ENCODE results near the gene ACACB.
A peak's percentile ranks its signal among the peaks of the same experiment; 100 is the strongest.

ACACB gene

DNA sequence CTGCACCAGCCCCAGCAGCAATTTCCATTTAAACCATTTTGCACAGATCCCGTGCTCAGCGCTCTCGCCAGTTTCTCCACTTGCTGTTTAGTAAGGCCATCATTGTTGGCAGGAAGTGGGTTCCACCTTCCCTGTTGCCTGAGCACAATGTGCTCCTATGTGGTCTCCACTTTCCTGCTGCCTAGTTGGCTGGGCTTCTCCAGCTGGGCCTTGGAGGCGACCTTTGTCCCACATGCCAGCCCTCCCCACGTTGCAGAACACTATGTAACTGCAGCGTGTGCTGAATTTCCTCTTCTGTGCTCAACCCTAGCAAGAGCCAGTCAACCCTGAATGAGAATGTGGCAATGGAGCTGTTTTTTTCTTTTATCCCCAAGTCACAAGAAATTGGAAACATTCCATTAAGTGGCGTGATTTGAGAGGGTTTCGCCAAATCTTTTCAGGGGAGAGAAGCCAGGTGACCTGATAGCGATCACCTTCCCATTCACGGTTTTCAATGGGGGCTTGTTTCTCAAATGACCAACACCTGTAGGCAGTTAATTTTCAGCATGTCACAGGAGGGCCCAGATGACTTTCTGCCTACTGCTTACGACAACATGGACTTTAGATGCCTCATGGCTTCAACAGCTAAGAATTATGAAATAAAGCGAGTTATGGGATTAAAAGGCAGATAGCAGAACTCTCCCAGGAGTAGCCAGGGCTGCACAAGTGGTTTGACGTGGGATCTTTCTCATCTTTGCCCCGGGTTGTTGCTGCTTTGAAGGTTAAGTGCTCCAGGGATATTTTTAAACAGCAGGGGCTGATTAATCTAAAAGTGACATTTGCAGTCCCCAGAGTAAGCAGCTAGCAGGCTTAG lies at the start of gene ACACB:
ACACB (plus strand) TSS at position 830 of the 853 bp plus-strand sequence. CDS start 22,819 bp downstream, outside the sequence.
- peak; percentile 60 for DNase-seq (ENCODE audit: low spot score)

DNA sequence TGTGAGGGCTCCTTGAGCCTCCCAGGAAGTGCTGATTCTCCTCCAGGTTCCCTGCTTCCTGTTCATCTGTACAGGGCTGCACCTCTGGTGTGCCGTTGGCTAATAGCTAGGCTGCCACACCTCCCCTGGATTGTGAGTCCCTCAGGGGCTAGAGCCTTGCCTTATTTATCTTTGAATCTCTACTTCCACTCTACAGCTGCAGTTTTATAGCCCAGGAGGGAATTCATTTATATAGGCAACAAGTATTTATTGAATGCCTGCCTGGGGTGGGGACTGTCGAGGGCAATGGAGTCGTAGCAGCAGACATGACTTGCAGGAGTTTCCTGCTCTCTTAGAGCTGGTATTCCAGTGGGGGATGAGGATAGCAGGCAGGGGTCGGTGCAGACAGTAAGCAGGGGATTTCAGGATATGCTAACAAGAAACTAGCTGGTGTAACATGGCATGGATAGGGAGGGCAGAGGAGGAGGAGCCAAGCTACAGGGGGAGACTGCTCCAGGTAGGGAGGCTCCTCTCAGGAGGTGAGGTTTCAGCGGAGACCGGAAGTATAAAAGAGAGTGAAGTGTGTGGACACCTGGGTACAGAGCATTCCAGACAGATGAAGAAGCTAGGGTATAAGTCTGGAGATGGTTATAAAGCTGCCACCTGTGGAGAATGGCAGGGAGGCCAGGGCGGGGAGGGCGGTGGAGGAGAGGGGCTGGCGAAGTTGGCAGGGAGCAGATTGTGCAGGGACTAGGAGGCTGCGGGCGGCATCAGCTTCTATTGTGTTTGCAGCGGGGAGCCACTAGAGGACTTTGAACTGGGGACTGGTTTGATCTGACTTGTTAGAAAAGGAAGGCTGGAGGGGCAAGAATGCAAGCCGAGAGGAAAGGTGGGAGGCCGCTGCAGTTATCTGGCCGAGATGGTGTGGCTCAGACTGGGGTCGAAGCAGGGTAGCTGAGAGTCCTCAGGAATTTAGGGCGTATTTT lies 46.8 kb upstream of the ACACB start:
- peak; percentile 47 for DNase-seq (ENCODE audit: low spot score)

DNA sequence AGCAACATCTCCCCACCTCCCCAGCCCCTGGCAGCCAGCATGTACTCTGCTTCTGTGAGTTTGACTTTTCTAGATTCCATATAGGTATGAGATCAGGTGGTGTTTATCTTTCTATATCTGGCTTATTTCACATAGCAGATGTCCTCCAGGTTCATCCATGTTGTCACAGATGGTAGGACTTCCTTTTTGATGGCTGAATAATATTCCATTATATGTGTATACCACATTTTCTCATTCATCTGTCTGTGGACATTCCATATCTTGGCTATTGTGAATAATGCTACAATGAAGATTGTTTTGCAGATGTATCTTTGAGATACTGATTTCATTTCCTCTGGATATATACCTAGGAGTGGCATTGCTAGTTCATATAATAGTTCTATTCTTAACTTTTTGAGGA lies 41.5 kb upstream of the ACACB start:
- DNase-seq (ENCODE audit: low spot score): no peak

DNA sequence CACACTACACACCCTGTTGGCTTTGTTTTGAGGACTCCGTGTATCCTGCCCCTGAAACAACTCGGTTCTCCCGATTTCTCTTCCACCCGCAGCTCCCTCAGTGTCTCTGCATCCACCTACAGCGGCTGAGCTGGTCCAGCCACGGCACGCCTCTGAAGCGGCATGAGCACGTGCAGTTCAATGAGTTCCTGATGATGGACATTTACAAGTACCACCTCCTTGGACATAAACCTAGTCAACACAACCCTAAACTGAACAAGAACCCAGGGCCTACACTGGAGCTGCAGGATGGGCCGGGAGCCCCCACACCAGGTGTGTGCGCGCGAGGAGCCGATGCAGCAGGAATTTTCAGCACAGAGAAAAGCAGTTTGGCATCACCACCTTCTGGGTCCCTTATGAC lies 33.6 kb upstream of the ACACB start:
- DNase-seq (ENCODE audit: low spot score): no peak

DNA sequence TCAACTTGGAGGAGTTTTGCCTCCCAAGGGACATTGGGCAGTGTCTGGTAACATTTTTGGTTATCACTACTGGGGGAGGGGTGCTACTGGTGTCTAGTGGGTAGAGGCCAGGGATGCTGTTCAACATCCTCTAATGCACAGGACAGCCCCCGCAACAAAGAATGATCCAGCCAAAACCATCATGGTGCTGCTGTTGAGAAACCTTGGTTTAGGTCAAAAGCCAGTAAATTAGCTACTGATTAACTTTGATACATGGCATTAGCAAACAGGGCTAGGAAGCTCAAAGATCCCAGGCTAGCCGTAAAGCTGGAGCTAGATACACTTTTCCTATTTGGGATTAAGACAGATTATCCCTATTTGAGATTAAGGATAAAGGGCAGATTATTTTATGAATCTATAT lies 32.0 kb upstream of the ACACB start:
- DNase-seq (ENCODE audit: low spot score): peak; percentile 57

DNA sequence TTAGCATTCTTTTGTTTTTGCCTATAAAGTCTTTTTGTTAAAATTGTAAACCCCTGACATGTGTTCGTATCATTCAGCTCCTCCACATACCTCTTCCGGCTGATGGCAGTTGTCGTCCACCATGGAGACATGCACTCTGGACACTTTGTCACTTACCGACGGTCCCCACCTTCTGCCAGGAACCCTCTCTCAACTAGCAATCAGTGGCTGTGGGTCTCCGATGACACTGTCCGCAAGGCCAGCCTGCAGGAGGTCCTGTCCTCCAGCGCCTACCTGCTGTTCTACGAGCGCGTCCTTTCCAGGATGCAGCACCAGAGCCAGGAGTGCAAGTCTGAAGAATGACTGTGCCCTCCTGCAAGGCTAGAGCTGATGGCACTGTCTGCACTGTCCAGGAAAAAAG lies 30.8 kb upstream of the ACACB start:
- no peak for DNase-seq (ENCODE audit: low spot score)

DNA sequence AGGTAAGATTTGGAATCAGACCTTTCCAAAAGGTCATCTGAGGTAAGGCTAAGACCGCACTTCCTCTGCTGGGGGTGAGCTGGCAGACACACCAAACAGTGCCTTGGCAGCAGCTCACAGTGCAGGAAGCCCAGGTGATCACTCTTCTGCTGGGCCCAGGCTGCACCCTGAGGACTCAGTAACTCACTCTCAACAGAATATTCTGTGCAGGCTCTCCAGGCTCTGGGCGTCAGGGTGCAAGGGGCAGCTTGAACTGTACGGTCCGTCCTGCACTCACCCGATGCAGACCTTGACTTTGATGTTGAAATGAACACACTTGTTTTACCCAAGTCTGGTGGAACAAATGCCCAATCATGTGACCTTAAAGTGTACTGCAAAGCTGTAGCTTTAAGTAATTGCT lies 29.1 kb upstream of the ACACB start:
- DNase-seq (ENCODE audit: low spot score): no peak

DNA sequence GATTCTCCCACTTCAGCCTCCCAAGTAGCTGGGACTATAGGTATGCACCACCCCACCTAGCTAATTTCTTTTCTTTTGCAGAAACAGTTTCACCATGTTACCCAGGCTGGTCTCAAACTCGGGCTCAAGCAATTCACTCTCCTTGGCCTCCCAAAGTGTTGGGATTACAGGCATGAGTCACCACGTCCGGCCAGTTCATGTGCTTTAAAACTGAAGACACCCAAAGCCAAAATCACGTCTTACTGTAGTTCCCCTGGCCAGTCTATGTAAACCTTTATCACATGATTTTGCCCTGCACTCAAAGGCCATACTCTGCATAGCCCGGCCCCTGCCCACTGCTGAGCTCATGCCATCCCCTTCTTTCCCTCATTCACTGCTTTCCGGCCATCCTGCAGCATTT lies 27.6 kb upstream of the ACACB start:
- DNase-seq (ENCODE audit: low spot score): no peak

DNA sequence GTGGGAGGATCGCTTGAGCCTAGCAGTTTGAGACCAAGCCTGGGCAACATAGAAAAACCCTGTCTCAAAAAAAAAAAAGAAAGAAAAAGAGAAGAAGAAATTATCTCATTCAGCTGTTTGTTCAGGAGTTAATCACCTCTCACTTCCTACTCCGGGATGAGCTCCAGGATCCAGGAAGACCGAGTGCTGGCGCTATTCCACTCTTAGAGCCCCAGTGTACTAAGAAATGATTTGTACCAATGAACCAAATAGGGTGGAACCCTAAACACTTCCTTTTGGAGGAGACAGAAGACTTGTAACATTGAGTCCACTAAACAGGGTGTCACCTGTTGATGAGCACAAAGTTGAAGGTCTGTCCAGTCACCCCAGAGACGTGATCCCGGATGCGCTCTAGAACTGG lies 26.7 kb upstream of the ACACB start:
- DNase-seq (ENCODE audit: low spot score): no peak

DNA sequence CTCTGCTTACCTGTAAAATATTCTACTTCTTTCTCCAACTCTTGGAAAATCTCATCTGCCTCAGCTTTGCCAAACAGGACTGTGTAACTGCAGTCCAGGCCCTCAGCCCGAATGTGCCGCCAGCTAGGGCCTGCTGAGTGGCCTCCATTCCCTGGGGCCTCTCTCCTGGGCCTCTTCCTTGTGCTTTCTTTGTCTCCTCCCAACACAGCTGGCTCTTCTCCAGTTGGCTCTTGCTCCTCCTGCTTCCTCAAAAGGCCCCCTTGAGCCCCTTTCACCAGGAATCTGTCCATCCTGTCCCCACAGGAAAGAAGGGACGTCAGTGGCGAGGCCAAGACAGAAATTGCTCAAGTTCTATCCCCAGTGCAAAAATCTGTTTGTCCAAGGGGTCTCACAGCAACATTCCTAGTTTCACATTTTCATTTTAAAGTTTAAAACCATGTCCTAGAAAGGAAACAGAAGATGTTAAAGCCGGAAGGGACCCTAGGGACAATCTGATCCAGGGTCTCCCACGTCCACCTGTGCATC lies 23.8 kb upstream of the ACACB start:
- DNase-seq (ENCODE audit: low spot score): no peak

DNA sequence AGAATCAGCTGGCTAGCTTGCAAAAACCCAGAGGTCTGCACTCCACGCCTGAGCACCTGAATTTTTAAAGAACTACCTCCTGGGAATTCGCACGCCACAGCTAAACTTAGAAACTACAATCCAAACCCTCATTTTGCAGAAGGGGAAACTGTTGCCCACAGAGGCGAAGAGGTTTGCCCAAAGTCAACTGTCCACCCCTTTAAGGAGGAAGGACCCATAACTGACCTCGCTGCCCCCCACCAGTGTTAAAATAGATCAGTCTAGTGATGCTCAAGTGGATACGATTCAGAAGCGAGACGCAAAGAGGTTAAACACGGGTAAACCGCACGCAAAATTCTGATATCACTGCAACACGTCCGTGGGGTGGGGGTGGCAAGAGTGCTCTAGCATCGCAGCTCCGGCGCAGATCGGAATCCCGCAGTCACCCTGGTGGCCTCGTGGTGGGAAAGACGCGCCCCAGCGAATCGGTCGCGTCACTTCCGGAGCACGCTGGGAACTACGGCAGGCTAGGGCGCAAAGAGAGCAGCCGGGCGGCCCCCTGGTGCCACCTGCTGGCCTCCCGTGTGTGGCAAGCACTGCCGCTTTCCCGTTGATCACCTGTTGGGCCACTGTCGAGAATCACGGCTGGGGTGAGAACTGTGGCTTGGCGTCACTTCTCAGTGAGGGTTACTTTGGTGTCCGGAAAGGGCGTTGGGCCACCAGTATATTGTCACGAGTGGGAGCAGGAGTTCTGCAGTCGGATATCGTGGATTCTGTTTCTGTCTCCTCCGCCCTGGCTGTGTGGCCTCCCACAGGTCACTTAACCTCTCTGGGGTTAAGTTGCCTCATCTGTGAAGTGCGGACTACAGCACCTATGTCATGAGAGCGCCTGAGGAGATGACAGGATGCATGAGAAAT lies 23.1 kb upstream of the ACACB start, which contains the start of gene ALKBH2:
ALKBH2 (minus strand) TSS at position 451 of the 897 bp plus-strand sequence. CDS start 686 bp downstream, outside the sequence.
- peak; percentile 90 for DNase-seq (ENCODE audit: low spot score)

DNA sequence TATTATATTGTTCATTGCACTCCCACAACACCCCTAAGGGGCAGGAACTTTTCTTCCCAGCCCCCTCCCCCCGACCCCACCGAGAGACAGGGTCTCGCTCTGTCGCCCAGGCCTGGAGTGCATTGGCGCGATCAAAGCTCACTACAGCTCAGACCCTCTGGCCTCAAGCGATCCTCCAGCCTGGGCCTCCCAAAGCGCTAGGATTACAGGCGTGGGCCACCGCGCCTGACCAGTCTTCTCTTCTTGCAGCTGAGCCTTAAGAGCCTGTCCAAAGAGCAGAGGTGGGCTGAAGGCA lies 19.3 kb upstream of the ACACB start:
- no peak for DNase-seq (ENCODE audit: low spot score)

DNA sequence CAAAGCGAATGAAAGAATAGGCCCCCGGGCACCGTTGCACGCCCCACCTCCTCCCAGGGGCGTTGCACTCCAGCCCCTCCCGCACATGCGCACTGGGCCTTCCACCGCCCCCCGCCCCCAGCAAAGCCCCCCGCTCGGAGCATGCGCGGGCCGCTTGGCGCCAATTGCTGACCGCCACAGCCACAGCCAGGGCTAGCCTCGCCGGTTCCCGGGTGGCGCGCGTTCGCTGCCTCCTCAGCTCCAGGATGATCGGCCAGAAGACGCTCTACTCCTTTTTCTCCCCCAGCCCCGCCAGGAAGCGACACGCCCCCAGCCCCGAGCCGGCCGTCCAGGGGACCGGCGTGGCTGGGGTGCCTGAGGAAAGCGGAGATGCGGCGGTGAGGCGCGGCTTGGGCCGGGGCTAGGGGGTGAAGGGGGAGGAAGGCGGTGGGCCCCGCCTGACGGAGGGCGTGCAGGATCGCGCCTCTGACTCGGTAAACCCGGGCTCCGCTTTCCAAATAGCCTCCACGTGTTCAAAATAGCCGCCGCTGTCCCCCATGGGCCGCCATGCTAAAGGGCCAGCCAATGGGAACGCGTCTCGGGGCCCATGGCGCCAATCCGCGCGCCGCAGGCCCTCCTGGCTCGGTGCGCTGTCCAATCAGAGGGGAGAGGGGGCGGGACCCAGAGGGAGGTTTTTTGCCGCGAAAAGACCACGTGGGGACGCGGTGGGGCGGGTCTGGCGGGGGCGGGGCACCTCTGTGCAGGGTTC lies 18.8 kb upstream of the ACACB start, which contains the start of gene UNG:
UNG (plus strand) TSS at position 163 of the 748 bp plus-strand sequence; CDS start at position 246, 83 bp downstream.
- DNase-seq (ENCODE audit: low spot score): peak; percentile 99

DNA sequence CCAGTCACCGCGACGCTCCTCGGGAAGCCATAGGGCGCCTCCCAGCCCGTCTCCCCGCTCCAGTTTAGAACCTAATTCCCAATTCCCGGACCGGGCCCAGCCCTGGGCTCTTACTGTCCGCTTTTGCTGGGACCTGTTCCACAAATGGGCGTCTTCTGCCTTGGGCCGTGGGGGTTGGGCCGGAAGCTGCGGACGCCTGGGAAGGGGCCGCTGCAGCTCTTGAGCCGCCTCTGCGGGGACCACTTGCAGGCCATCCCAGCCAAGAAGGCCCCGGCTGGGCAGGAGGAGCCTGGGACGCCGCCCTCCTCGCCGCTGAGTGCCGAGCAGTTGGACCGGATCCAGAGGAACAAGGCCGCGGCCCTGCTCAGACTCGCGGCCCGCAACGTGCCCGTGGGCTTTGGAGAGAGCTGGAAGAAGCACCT lies 18.2 kb upstream of the ACACB start:
- DNase-seq (ENCODE audit: low spot score): peak; percentile 36

DNA sequence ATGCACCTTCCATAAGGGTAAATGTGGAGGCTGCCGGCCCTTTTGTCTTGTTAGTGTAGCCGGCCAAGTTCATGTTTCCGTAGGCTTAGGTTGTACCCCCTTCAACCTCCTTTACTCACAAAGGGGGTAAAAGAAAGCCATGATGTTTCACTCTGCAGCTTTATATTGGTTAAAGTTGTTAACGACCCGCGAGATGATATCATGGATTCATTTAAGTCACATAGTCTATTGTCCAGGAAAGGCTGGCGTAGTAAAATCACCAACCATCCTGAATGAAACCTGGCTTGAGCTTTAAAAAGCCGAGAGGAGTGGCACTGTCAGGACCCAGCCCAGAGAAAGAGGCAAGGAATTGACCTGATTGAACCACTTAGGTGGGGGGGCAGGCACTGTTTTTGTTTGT lies 17.7 kb upstream of the ACACB start:
- DNase-seq (ENCODE audit: low spot score): no peak

DNA sequence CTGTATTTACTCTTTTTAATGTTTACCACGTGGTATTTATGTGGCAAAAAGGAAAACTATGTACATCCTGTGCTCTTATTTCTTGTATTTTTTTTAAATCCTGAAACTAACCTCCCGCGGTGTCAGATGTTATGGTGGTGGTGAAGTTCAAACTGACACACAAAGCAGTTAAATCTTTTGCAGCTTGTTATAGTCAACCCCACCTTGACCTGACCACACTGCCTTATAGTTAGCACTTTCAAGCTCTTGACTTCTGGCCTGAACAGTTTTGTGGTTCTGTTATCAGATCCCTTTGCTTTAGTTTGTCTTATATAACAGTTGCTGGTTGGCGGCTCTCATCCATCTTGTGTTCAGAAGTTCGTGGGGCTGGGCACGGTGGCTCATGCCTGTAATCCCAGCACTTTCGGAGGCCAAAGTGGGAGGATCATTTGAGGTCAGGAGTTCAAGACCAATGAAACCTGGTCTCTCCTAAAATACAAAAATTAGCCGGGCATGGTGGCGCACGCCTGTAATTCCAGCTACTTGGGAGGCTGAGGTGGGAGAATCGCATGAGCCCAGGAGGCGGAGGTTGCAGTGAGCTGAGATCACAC lies 16.9 kb upstream of the ACACB start:
- DNase-seq (ENCODE audit: low spot score): no peak

DNA sequence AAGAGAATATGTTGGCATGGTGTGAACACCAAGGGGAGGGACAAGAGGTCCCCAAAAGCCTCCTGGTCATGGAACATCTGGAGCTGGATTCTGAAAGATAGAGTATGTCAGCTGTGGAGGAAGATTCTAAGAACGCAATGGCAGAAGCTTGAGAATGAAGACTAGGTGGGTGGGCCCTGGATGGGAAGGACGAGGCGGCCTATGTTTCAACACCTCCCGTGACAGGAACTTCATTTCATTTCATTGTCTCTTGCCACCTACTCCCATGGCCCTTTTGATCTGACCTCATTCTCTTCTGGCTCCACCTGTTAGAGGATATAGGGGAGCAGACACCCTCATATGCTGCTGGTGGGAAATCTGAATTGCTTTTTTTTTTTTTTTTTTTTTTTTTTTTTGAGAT lies 15.6 kb upstream of the ACACB start:
- no peak for DNase-seq (ENCODE audit: low spot score)

DNA sequence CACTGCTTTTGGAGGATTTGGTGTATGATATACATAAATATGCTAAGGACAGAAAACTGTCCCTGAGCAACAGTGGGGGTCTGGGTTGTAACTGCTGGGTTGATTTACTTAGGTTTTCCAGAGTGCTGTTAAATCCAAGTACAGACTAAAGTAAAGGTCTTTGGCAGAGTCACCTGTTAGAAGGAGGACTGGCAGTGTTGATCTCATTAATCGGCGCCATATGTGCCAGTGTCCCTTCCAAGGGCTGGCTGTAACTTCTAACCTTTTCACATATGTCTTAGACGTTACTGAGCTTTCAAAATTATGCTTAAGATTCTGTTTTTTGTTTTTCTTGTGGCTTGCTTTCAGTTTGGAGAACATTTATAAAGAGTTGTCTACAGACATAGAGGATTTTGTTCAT lies 13.9 kb upstream of the ACACB start:
- DNase-seq (ENCODE audit: low spot score): no peak

DNA sequence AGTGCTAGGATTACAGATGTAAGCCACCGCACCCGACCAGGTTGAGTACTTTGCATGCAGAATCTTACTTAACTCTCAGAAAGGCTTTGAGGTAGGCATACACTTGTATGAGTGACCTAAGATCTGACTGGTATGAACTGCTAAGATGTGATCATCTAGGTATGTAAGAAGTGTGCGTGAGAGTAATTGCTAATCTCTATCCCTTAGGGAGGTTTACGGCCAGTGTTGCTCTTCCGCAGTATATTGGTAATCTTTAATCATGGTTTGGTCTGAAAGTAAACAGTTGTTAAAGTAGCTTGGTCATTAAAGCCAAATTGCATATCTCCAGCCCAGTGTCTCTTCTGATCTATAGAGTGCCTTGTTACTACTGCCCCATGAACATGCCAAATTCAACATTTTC lies 11.2 kb upstream of the ACACB start:
- no peak for DNase-seq (ENCODE audit: low spot score)

DNA sequence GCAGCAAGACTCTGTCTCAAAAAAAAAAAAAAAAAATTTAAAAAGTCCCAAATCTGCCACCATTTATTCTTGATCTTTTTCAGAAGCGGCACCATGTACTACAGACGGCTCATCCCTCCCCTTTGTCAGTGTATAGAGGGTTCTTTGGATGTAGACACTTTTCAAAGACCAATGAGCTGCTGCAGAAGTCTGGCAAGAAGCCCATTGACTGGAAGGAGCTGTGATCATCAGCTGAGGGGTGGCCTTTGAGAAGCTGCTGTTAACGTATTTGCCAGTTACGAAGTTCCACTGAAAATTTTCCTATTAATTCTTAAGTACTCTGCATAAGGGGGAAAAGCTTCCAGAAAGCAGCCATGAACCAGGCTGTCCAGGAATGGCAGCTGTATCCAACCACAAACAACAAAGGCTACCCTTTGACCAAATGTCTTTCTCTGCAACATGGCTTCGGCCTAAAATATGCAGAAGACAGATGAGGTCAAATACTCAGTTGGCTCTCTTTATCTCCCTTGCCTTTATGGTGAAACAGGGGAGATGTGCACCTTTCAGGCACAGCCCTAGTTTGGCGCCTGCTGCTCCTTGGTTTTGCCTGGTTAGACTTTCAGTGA lies 6.5 kb upstream of the ACACB start:
- no peak for DNase-seq (ENCODE audit: low spot score)

Data from HuH-7 (cell line).